Heart left ventricle (tissue), 16 donors: Measurements from ENCODE around the gene CTNNAL1. TPM values are rescaled to one million over a fixed set of nuclear protein-coding genes. Genes with fewer than 3 reads are reported as not detected.
A peak's percentile ranks its signal among the peaks of the same experiment; 100 is the strongest.

Source experiments
- ATAC-seq, 4 donors: fragments of 200-7000 bp; cut with Tn5 transposase; one replicate each; pipeline ENCODE4 v1.9.1; 2020 to 2022; ENCODE audit warnings: moderate library complexity in 4 of 4, mild to moderate bottlenecking in 3 of 4, moderate number of reproducible peaks in 1 of 4
- DNase-seq, 5 donors: peaks; one replicate each; pipeline ENCODE4 v3.0.0-alpha.2; 2020
- H3K27ac ChIP-seq, 12 donors: fragments of 200-600 bp; sonication (generic) in 4 of 12; one replicate each; pipeline versions ENCODE4 v1.5.0 to v1.8.0; 2016 to 2022; ENCODE audit warnings: mild to moderate bottlenecking in 2 of 12
- H3K27me3 ChIP-seq, 9 donors: fragments of 200-600 bp; sonication (generic) in 2 of 9; one replicate each; pipeline versions ENCODE4 v1.5.1 to v1.8.0; 2016 to 2022; ENCODE audit warnings: mild to moderate bottlenecking in 3 of 9
- H3K36me3 ChIP-seq, 9 donors: fragments of 200-600 bp; sonication (generic) in 2 of 9; one replicate each; pipeline versions ENCODE4 v1.5.0 to v1.8.0; 2018 to 2022; ENCODE audit warnings: mild to moderate bottlenecking in 2 of 9
- H3K4me1 ChIP-seq, 12 donors: fragments of 200-600 bp; sonication (generic) in 4 of 12; one replicate each; pipeline versions ENCODE4 v1.5.0 to v1.8.0; 2016 to 2022; ENCODE audit warnings: mild to moderate bottlenecking in 3 of 12
- H3K4me3 ChIP-seq, 12 donors: fragments of 200-600 bp; sonication (generic) in 4 of 12; one replicate each; pipeline versions ENCODE4 v1.5.0 to v1.8.0; 2017 to 2022; ENCODE audit warnings: mild to moderate bottlenecking in 9 of 12, moderate library complexity in 4 of 12
- H3K9me3 ChIP-seq, 12 donors: fragments of 200-600 bp; sonication (generic) in 4 of 12; one replicate each; pipeline versions ENCODE4 v1.5.0 to v1.8.0; 2016 to 2022; ENCODE audit warnings: mild to moderate bottlenecking in 1 of 12
- CTCF ChIP-seq, 12 donors: fragments of 200-600 bp; sonication (generic) in 4 of 12; IDR thresholded peaks; one replicate each; pipeline versions ENCODE4 v1.5.0 to v1.8.0; 2018 to 2022; ENCODE audit warnings: antibody characterized with exemption in 12 of 12, mild to moderate bottlenecking in 5 of 12
- POLR2A ChIP-seq, 2 donors: fragments of 450-650 bp; IDR thresholded peaks; one replicate each; pipeline ENCODE4 v1.6.1; 2017; ENCODE audit warnings: antibody characterized with exemption in 2 of 2, mild to moderate bottlenecking in 2 of 2, moderate library complexity in 2 of 2
- WGBS, 4 donors: extraction: QIAGEN DNeasy Blood & Tissue Kit in 2 of 4; methylation state at CpG; one replicate each; pipeline versions ENCODE4 v1.1.5 to v1.1.7; 2013 to 2018; 5-methylcytosine and 5-hydroxymethylcytosine counted together
- intact Hi-C, 10 donors: fragments of 100-400 bp; cut with DNase I; formaldehyde crosslinking; loops; one replicate each; pipeline versions ENCODE4 v1.11.1 to v1.14.2; 2022
- polyA plus RNA-seq, 2 donors: library from polyadenylated mRNA; stranded (reverse); fragments of 200-250 nt; gene quantifications; one replicate each; pipeline ENCODE4 v1.2.3, GENCODE V29; 2013
- total RNA-seq, 9 donors: library from RNA; depleted of rRNA in 2 of 9; stranded (reverse); fragments of >200 nt in 2 of 9; fragmentation: NEBNext Ultra II Directional in 3 of 9; extraction: Animal tissue kit (Norgen Biotek cat#: 25700) in 3 of 9; gene quantifications; one replicate each; pipeline versions ENCODE4 v1.1.0 to v1.2.4, GENCODE V29; 2016 to 2023
- donor health status: ischemic (EF 13 %, LVEDD 7.1; RV severe dilation, severe dysfunction).
- donor health status: healthy with polysubstance abuse.
- donor health status: DM: no; HTN: yes; CAD: no.
- donor health status: DM: no; HTN: no; CAD: no.
- donor health status: ischemic (EF 25% LVEDD 6.9; RV normal size, moderate dysfunction).
- donor health status: ischemic (EF 25% LVEDD 5.7; RV mildly dilated, moderate dysfunction).
- donor health status: healthy.
- donor health status: DM: yes; HTN: yes; CAD: no.
- donor health status: ischemic (EF 35%, LVEDD 5.7; RV mildly dilated, moderate dysfunction).
- donor health status: nonischemic (EF 11% LVEDD 7.7; RV severe dilation, severe dysfunction).
- donor health status: DM: yes; HTN: yes; CAD: no.
- donor health status: PGD.
- donor health status: ischemic (EF 29% LVEDD 5.4; RV normal size, mild dysfunction).
- donor health status: nonischemic (EF 23%, LVEDD 6.1; RV moderate dilation, normal function).

Gene CTNNAL1
- total and polyA plus RNA-seq, 11 donors = 51.2 to 165 (median 62.7) TPM

- TF ChIP-seq CTCF (IDR thresholded peaks at IDR 0.05) = no peak
- TF ChIP-seq POLR2A (IDR thresholded peaks at IDR 0.05) = no peak
- Histone ChIP-seq H3K4me1 (peaks cover 0 to 59% (median 33%) of the 10 kb centered on the region in 12 donors), H3K4me3 (peak overlapping the region in 11 of 12 donors; percentile 56 to 94 (median 83)), H3K36me3 (peaks cover 0 to 3% (median 0%) of the 10 kb centered on the region in 9 donors), H3K27ac (peak overlapping the region; percentile 57 to 98 (median 94)), H3K27me3 (no peaks in the 10 kb centered on the region), H3K9me3 (no peaks in the 10 kb centered on the region)
- intact Hi-C loops = loop anchor here in 4 of 10 donors (5.0 to 10.0 kb wide), 5 partner anchors 38 to 82 kb away; partner anchors contain the start of genes ABITRAM (in 1 of the 4) and ELP1 (in 1 of the 4)
- DNase-seq (peak in 2 of 5 donors; percentile 26 to 29), ATAC-seq (peak in 1 of 4 donors; percentile 27)
- WGBS, 4 donors = 13 to 29% (median 18%) methylated on average over 10 to 19 of the region's 19 CpGs
Measured at GRCh38 chr9:109013679-109014607, 644 bp upstream of the CTNNAL1 start.

- DNase-seq = peak in 4 of 5 donors; percentile 48 to 68 (median 54)
- Histone ChIP-seq H3K36me3 (no peaks in the 10 kb centered on the region), H3K4me3 (peak overlapping the region; percentile 56 to 99 (median 86)), H3K9me3 (no peaks in the 10 kb centered on the region), H3K4me1 (peaks cover 0 to 54% (median 30%) of the 10 kb centered on the region in 12 donors), H3K27me3 (no peaks in the 10 kb centered on the region), H3K27ac (peak overlapping the region; percentile 81 to 98 (median 94))
- intact Hi-C loops = loop anchor here in 4 of 10 donors (5.0 to 10.0 kb wide), 5 partner anchors 40 to 80 kb away; partner anchors contain the start of genes ABITRAM (in 1 of the 4) and ELP1 (in 1 of the 4)
- TF ChIP-seq POLR2A (IDR thresholded peaks at IDR 0.05) (no peak), CTCF (IDR thresholded peaks at IDR 0.05) (no peak)
- ATAC-seq = peak; percentile 13 to 44 (median 41)
- 2 to 3% (median 3%) methylated on average over 27 to 29 of the region's 29 CpGs for WGBS, 4 donors
Measured at GRCh38 chr9:109012009-109012875, 1.1 kb downstream of the CTNNAL1 start.

GRCh38 chr9:109011231-109011671 is 2.0 kb downstream of the CTNNAL1 start:
- Histone ChIP-seq H3K27ac (peak overlapping the region in 9 of 12 donors; percentile 25 to 98 (median 91)), H3K4me3 (peak overlapping the region in 8 of 12 donors; percentile 63 to 94 (median 89)), H3K9me3 (no peaks in the 10 kb centered on the region), H3K4me1 (peaks cover 3 to 56% (median 33%) of the 10 kb centered on the region in 12 donors), H3K27me3 (no peaks in the 10 kb centered on the region), H3K36me3 (no peaks in the 10 kb centered on the region)
- ATAC-seq (no peak), DNase-seq (no peak)
- intact Hi-C loops = loop anchor here in 4 of 10 donors (5.0 to 10.0 kb wide), 5 partner anchors 39 to 79 kb away; partner anchors contain the start of genes ABITRAM (in 1 of the 4) and ELP1 (in 1 of the 4)
- TF ChIP-seq POLR2A (IDR thresholded peaks at IDR 0.05) = no peak
- no peak for TF ChIP-seq CTCF (IDR thresholded peaks at IDR 0.05)
